Panc1 (cell line): ENCODE measurements around the gene CCM2.

Experiments
- CTCF ChIP-seq: fragments of 450-650 bp; IDR thresholded peaks from 2 replicates; pipeline ENCODE4 v1.5.1; 2017; ENCODE audit warnings: mild to moderate bottlenecking
- REST ChIP-seq, 2 experiments: IDR thresholded peaks; 2 replicates each; pipeline ENCODE4 v1.6.1; 2011 to 2012; ENCODE audit warnings: low read depth in 2 of 2, control low read depth in 1 of 2, low read length in 1 of 2, mild to moderate bottlenecking in 1 of 2, moderate library complexity in 1 of 2; ENCODE audit not compliant: insufficient read depth in 1 of 2
- TCF7L2 ChIP-seq: IDR thresholded peaks from 2 replicates; pipeline ENCODE4 v1.6.1; 2011; ENCODE audit warnings: mild to moderate bottlenecking, low read depth, low read length, inconsistent platforms

GRCh38 chr7:45118889-45119331 is 118.9 kb downstream of the CCM2 start:
- TF ChIP-seq CTCF (no peak), TCF7L2 (no peak), REST (IDR thresholded peaks at IDR 0.05; ENCODE audit: insufficient read depth in 1 of 2, low read depth in 2 of 2, low read length in 1 of 2) (no peak)
